GM19468 (cell line): Measurements from ENCODE around the gene CDHR5.
A peak's percentile ranks its signal among the peaks of the same experiment; 100 is the strongest.
"Not testable (repeated sequence)": the region's sequence is repeated elsewhere in the genome, so short reads cannot be mapped to it uniquely, and the experiment has no call there.

Experiments
- ATAC-seq: cut with Tn5 transposase; IDR thresholded peaks from one replicate; pipeline ENCODE4 v1.9.1; 2021; ENCODE audit warnings: mild to moderate bottlenecking, moderate library complexity, moderate number of reproducible peaks; ENCODE audit not compliant: unreplicated experiment; ENCODE audit errors: extremely low read depth

The CDHR5 gene

DNA sequence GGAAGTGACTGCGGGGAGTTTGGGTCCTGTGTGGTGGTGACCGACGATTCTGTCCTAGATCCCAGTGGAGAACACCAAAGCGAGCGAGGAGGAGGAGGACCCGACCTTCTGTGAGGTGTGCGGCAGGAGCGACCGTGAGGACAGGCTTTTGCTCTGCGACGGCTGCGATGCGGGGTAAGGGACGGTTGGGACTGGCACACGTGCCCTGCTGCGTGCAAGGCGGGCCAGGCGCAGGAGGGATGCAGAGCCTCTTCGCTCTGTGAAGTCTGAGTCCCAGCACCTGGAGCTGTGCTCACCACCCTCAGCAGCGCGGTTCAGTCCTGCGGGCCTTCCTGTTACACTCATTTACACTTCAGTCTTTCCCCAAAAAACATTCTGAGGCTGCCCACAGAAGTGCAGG is 32.3 kb downstream of the CDHR5 start:
- ATAC-seq: no peak

GRCh38 chr11:590997-591396 is 33.8 kb downstream of the CDHR5 start:
- no peak for ATAC-seq

GRCh38 chr11:589798-590197 is 35.0 kb downstream of the CDHR5 start:
- no peak for ATAC-seq

DNA sequence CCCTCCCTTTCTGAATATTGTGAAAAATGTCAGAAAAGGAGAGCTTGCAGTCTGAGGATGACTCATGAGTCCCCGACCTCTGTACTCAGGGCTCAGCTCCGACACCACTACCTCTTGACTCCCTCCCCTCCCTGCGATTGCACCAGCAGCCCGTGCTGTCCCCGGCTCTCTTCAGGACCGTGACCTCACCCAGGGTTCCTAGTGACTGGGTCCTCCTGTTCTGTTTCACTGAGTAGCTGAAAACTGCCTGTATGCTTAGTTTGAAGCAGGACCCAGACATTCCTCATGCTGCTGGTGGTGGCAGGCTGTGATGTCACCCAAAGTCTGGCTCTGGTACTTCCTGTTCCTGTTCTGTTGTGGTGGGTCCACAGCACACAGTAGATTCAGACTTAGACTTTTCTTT is 36.8 kb downstream of the CDHR5 start:
- no peak for ATAC-seq

GRCh38 chr11:587546-587945 is 37.2 kb downstream of the CDHR5 start:
- ATAC-seq: no peak

DNA sequence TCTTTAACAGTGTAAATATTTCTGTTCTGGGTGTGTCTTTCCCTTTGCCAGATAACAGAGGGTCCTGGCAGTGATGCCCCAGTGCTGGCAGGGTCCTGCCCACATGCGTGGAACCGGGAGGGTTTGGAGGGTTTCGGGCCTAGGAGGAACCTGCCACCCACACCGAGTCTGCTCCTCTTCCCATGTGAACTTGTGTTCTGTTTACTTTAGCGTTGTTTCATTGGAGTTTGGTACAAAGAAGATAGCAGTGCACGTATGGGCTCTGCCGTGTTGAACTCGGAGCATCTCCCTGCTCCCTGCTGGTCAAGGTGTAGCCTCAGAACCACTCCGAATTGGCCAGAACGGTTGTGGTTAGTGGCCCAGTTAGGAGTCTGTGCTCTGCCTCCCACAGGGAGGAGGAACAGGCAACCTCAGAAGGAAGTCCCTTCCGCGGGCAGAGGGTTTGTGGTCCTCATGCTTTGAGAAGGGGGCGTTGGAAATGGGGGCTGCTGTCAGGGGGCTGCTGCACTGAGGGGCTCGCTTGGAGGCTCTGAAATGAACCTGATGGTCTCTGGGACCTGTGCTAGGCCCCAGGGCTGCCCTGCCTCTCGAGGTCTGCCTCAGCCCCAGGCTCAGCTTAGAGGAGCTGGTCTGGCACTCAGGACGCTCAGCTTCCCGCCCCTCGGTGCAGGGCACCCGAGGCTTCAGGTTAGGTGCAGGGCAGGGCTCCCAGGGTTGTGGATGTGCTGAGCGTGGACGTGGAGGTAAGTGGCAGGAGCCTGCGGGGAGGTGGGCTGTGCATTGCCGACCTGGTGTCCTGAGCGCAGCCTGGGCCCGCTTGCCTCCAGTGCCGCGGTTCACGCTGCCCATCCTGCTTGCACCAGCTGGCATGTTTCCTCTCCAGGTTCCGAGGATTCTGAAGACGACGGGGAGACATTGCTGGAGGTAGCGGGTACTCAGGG is 38.1 kb downstream of the CDHR5 start:
- ATAC-seq: no peak

GRCh38 chr11:584287-584686 is 40.5 kb downstream of the CDHR5 start:
- ATAC-seq: no peak

DNA sequence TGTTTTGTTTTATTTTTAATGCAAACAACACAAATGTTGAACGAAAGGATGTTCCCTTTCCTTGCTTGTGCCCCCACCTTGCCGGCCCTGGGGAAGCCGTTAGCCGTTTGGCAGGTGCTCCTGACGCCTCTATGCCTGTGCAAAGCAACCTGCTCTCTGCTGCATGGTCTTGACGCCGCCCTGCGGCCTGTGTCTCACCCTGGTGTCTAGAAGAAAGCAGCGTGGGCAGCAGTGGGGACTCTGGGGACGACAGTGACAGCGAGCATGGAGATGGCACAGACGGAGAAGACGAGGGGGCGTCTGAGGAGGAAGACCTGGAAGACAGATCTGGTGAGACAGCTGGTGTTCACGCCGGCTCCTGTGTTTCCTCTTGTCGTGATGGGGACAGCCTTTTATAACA is 43.0 kb downstream of the CDHR5 start:
- no peak for ATAC-seq

DNA sequence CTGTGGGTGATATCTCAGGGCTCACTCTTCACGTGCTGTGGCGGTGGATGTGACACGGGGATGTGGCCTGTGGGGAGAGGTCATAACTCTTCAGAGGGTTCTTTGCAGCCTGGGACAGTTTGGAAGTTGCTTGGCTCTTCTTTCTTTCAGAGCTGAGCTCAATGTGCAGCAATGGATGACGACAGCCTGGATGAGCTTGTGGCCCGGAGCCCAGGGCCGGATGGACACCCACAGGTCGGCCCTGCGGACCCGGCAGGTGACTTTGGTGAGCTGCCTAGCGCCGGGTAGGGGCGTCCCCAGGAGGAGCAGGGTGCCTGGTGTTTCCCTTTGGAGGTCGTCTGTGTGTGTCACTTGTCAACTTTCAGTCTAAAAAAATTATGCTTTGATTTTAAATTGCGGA is 43.4 kb downstream of the CDHR5 start:
- no peak for ATAC-seq

DNA sequence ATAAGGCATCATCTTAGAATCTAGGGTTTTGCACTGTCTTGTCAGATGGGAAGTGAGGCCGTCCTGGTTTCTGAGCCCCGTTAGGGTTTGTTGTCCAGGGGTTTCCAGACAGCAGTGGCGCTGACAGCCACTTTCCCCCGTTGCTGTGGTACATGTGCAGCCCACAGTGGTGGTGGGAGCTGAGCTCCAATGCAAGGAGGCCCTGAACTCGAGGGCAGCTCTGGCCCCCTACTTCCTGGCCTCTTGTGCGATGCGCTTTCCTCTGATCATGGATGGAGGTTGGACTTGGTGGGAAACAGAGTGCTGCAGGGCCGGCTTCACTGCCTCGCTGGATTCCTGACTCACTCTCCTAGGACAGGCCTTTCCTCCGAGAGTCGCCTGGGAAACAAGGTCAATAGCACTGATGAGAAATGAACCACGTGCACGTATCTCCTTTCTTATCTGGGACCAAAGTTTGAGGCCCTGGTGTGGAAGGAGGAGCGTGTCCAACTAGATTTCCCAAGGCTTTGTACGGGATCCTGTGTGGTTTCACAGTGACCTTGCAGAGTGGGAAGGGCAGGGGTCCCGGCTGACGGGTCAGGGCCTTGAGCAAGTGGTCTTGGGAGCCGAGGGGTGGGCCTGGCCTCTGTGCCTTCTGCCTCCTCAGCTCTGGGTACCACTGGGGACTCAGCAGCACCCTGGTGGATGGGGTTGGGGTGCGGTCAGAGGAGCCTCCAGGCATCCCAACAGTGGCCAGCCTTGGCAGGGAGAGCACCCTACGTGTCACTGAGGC is 44.7 kb downstream of the CDHR5 start:
- no peak for ATAC-seq

- ATAC-seq: no peak
These were observed 46.3 kb downstream of the CDHR5 start for GRCh38 chr11:578276-579035.

- no peak for ATAC-seq
These were observed 47.2 kb downstream of the CDHR5 start for GRCh38 chr11:577611-577894.

- no peak for ATAC-seq
These were observed 47.7 kb downstream of the CDHR5 start for GRCh38 chr11:576811-577610.

GRCh38 chr11:575996-576768 is 48.6 kb downstream of the CDHR5 start, which contains the start of gene PHRF1:
TSS of gene PHRF1 (plus strand) at chr11:576470. CDS start at chr11:581513, 5,043 bp downstream.
- peak; percentile 57 for ATAC-seq

DNA sequence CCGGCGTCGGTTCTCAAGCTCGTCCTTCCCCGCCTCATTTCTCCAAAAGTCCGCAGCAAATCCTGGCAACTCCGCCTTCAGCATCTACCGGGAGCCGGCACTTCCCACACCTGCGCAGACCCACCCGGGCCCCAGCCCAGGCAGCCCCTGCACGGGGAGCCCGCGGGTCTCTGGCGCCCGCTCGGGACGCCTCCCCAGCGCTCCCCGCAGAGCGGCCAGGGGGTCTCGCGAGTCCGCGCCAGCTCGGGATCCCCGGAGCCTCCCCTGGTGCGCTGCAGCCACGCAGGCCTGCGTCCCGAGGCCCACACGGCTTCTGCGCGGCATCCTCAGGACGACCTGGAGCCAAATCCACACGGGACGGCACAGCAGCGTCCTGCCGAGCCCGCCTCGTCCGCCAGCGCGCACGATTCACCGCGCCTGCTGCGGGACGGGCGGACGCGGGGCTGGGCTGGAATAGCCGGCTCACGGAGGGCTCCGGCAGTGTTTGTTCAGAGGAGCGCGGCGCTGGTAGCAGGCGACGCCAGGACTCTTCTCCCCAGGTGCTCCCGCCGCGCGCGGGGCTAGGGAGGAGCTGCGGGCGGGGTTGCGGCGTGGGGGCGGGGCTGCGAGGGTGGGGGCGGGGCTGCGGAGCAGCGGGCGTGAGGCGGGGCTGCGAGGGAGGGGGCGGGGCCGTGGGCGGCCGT is 49.3 kb downstream of the CDHR5 start:
- no peak for ATAC-seq

GRCh38 chr11:574632-575312 is 50.0 kb downstream of the CDHR5 start:
- ATAC-seq: no peak

GRCh38 chr11:574031-574570 is 50.7 kb downstream of the CDHR5 start:
- not testable (repeated sequence) for ATAC-seq
